Measurements from ENCODE around the gene VIM. TPM values are rescaled to one million over a fixed set of nuclear protein-coding genes. Genes with fewer than 3 reads are reported as not detected.

The VIM gene
- total and polyA plus RNA-seq, 8 donors = 269 to 723 (median 496) TPM

DNA sequence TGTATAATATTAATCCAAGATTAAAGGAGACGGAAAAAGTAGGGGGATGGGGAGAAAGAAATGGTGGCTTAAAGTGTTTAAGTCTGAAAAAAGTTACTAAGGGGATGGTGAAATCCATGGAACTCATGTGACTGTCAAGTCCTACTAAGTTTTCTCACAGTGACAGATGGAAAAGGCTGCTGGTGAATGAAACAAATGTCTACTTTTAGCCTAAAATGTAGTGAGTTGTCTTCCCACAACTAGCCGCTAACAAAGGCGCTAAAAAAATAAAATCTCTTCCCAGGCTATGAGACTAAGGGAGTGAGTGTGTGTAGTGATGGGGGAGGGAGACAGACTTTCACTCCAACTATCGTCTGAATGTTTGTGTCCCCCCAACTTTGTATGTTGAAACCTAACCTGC is 12.6 kb downstream of the VIM start:
- Histone ChIP-seq H3K9me3 (no peaks in the 10 kb centered on the region), H3K4me1 (peaks cover 0 to 6% (median 0%) of the 10 kb centered on the region in 4 donors), H3K4me3 (no peak overlapping the region), H3K27me3 (no peaks in the 10 kb centered on the region), H3K36me3 (peaks cover 11 to 29% (median 27%) of the 10 kb centered on the region in 4 donors), H3K27ac (no peak overlapping the region)
- TF ChIP-seq, protein P1, sequence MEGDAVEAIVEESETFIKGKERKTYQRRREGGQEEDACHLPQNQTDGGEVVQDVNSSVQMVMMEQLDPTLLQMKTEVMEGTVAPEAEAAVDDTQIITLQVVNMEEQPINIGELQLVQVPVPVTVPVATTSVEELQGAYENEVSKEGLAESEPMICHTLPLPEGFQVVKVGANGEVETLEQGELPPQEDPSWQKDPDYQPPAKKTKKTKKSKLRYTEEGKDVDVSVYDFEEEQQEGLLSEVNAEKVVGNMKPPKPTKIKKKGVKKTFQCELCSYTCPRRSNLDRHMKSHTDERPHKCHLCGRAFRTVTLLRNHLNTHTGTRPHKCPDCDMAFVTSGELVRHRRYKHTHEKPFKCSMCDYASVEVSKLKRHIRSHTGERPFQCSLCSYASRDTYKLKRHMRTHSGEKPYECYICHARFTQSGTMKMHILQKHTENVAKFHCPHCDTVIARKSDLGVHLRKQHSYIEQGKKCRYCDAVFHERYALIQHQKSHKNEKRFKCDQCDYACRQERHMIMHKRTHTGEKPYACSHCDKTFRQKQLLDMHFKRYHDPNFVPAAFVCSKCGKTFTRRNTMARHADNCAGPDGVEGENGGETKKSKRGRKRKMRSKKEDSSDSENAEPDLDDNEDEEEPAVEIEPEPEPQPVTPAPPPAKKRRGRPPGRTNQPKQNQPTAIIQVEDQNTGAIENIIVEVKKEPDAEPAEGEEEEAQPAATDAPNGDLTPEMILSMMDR (IDR thresholded peaks at IDR 0.05) = no peak
- TF ChIP-seq POLR2AphosphoS5 (IDR thresholded peaks at IDR 0.05) = no peak
- TF ChIP-seq EP300 (IDR thresholded peaks at IDR 0.05) = no peak
- TF ChIP-seq POLR2A (IDR thresholded peaks at IDR 0.05) = no peak
- no peak for DNase-seq
- intact Hi-C loops (cut with DNase I; ENCODE audit: low total_unique reads) = no loop called here
- WGBS, 5 donors = 86 to 91% (median 87%) methylated on average over 4 of the region's 4 CpGs

DNA sequence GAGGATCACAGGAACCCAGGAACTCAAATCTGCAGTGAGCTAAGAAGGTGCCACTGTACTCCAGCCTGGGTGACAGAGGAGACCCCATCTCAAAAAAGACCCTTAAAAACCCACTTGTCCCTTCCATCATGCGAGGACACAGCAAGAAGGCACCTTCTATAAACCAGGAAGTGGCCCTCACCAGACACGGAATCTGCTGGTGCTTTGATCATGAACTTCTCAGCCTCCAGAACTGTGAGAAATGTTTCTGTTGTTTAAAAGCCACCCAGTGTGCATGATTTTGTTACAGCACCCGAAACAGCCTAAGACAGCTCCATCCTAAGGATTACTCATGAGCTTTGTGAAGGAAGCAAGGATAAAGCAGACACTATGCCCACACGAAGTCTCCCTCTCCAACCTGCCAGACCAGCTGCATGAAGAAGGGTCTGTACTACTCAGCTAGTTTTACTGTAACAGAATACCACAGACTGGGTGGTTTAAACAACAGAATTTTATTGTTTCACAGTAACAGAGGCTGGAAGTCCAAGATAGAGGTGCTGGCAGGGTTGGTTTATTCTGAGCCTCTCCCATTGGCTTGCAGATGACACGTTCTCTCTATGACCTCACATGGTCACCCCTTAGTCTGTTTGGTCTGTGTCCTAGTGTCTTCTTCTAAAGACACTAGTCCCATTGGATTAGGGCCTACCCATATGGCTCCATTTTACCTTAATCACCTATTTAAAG is 13.7 kb downstream of the VIM start:
- no peaks in the 10 kb centered on the region for H3K9me3 ChIP-seq
- WGBS, 5 donors = 80 to 94% (median 89%) methylated on average over 5 of the region's 5 CpGs

DNA sequence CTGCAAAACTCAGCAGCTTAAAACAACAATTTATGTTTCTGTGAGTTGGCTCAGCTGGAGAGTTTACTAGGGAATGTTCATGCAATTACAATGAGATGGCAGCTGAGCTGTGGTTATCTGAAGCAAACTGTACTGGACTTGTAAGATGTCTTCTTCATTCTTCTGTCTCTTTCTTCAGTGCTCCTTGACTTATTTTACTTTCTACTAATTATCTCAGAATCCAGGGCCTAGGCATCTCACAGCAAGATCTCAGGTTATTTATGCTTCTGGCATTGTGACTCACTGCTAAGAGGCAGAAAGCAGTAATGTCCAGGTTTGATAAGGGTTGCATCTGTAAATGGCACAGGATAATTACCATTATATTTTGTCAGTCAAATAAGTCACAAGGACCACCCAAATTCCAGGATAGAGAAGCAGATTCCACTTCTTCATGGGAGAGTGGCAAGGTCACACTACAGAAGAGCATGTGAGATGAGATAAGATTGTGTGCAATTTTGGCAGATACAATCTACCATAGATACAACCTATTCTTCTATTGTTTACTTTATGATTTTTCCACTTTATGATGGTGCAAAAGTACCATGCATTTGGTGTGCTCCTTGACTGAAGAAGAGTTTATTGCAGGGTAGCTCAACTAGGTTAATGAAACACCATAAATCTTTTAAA is 16.8 kb downstream of the VIM start:
- H3K27me3 ChIP-seq = no peaks in the 10 kb centered on the region
- intact Hi-C loops (cut with DNase I; ENCODE audit: low total_unique reads) = no loop called here
- H3K9me3 ChIP-seq = peaks cover 0 to 9% (median 0%) of the 10 kb centered on the region in 4 donors
- no peak overlapping the region for H3K27ac ChIP-seq
- H3K4me3 ChIP-seq = no peak overlapping the region
- TF ChIP-seq POLR2A (IDR thresholded peaks at IDR 0.05) (no peak), POLR2AphosphoS5 (IDR thresholded peaks at IDR 0.05) (no peak), EP300 (IDR thresholded peaks at IDR 0.05) (no peak)
- TF ChIP-seq, protein P1 (IDR thresholded peaks at IDR 0.05) = no peak
- DNase-seq = no peak
- no peaks in the 10 kb centered on the region for H3K4me1 ChIP-seq
- no peaks in the 10 kb centered on the region for H3K36me3 ChIP-seq

More for the DNA sequence above, 13.7 kb downstream of the VIM start:
- H3K27ac ChIP-seq = no peak overlapping the region
- TF ChIP-seq, protein P1 (IDR thresholded peaks at IDR 0.05) = no peak
- TF ChIP-seq POLR2AphosphoS5 (IDR thresholded peaks at IDR 0.05) = no peak
- no peak for TF ChIP-seq EP300 (IDR thresholded peaks at IDR 0.05)
- no peak for TF ChIP-seq POLR2A (IDR thresholded peaks at IDR 0.05)
- no peak for DNase-seq
- H3K4me3 ChIP-seq = no peak overlapping the region
- intact Hi-C loops (cut with DNase I; ENCODE audit: low total_unique reads) = no loop called here
- H3K4me1 ChIP-seq = no peaks in the 10 kb centered on the region
- H3K36me3 ChIP-seq = peaks cover 6 to 18% (median 15%) of the 10 kb centered on the region in 4 donors
- no peaks in the 10 kb centered on the region for H3K27me3 ChIP-seq

DNA sequence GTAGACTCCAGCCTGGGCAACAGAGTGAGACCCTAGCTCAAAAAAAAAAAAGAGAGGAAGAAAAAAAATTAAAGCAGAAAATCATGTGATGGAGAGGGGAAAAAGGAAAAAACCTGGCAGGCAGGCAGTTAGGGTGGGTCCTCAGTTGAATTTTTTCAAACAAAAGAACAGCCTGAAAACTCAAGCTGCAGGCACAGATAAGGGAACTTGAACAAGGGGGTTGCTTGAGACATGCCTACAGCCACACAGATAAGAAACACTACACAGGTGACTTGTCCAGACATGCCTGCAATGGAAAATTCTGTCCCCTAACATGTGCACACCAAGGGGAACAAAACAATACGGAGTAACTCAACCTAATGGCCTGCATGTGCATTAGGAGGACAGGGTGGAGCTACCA is 19.2 kb downstream of the VIM start:
- H3K27ac ChIP-seq = no peak overlapping the region
- no peaks in the 10 kb centered on the region for H3K27me3 ChIP-seq
- H3K4me3 ChIP-seq = no peak overlapping the region
- DNase-seq = no peak
- no peaks in the 10 kb centered on the region for H3K4me1 ChIP-seq
- peaks cover 0 to 9% (median 0%) of the 10 kb centered on the region in 4 donors for H3K9me3 ChIP-seq
- WGBS, 5 donors = 76 to 92% (median 81%) methylated on average over 1 of the region's 1 CpG
- intact Hi-C loops (cut with DNase I; ENCODE audit: low total_unique reads) = no loop called here
- TF ChIP-seq EP300 (IDR thresholded peaks at IDR 0.05) (no peak), POLR2AphosphoS5 (IDR thresholded peaks at IDR 0.05) (no peak), POLR2A (IDR thresholded peaks at IDR 0.05) (no peak)
- TF ChIP-seq, protein P1 (IDR thresholded peaks at IDR 0.05) = no peak
- no peaks in the 10 kb centered on the region for H3K36me3 ChIP-seq
